NCI-H2227 (cell line): ENCODE data around the gene XG.
"Not testable (repeated sequence)": the region's sequence is repeated elsewhere in the genome, so short reads cannot be mapped to it uniquely, and the experiment has no call there.

Experiments
- DNase-seq: peaks from one replicate; lab custom pipeline; 2025; ENCODE audit not compliant: unreplicated experiment; lab: John Stamatoyannopoulos, UW

XG gene

DNA sequence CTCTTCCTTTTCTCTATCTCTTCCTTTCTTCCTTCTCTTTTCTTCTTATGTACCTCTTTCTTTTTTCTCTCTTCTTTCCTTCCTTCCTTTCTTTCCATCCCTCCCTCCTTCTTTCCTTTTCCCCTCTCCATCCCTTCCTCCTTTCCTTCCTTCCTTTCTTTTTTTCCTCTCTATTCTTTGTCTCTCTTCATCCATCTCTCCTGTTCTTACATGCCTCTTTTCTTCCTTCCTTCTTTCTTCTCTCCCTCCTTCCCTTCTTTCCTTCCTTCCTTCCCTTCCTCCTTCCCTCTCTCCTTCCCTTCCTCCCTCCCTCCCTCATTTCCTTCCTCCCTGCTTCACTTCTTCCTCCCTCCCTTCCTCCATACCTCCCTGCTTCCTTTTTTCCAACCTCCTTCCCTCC, 19.2 kb upstream of the XG start:
- DNase-seq, result no peak

DNA sequence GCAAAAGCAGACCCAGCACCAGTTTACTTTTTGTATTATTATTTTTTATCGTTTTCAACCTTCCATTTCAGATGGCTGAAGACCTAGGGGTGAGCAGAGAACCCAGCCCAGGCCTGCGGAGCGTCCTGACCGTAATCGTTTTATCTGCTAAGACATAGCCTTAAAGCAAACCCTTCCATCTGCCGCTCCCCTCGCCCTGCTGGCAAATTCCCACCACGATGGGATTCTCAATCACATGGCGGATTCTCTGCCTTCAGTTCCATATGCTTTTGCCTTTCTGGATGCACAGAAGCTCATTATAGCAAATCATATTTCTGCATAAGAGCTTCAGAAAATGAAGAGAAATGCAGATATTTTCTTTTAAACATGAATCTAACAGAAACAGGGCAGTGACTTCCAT, 18.6 kb upstream of the XG start:
- no peak for DNase-seq

DNA sequence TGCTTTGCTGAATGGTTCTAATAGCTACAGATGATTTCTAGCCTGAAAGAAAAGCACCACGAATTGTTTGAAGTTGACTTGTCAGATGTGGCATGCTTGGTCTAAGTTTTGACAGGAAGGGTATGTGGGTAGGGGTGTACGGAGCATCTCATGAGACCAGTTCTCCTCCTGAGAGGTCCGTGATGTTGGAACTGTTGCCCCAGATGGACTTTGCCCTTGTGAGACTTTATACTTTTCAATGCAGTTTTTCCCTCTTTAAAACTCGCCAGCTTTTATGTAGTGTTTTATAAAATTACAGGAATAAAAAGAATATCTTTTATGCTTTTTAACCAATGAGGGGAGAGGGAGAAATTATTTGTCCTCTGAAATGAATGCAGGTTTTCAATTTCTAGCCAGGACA, 16.6 kb upstream of the XG start:
- no peak for DNase-seq

DNA sequence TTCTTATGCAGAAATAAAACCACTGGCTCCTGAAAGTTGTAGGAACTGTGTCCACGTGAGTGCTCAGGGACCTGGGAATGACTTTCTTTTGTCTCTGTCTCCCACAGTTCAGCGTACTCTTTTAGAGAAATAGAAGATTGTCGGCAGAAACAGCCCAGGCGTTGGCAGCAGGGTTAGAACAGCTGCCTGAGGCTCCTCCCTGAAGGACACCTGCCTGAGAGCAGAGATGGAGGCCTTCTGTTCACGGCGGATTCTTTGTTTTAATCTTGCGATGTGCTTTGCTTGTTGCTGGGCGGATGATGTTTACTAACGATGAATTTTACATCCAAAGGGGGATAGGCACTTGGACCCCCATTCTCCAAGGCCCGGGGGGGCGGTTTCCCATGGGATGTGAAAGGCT, 11.2 kb upstream of the XG start:
- DNase-seq, result no peak

DNA sequence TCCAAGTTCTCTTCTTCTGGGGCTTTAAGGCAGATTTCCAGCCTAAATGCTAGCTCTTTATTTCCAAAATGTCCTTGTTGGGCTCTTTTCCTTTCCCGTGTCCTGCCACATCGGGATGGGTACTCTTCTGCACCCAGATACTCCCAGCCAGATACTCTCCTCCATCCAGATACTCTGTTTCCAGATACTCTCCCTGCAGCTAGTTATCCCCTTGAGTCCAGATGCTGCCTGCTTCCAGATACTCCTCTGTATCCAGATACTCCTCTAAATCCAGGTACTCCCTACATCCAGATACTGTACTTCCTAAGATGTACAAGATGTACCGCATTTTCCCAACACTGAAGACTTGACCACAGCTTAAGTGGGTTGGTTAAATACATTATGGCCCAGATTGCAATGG, 10.5 kb upstream of the XG start:
- no peak for DNase-seq

DNA sequence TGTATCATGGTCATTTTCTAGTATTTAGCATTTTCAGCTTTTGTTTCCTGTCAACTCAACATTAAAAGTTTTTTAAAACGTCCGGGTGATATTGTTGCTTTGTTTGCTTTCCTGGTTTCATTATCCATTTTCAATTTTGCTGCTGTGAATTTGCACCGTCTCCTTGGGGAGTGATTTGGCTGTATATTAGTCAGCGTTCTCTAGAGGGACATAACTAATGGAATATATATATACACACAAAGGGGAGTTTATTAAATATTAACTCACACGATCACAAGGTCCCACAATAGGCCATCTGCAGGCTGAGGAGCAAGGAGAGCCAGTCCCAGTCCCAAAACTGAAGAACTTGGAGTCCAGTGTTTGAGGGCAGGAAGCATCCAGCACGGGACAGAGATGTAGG, 5.6 kb upstream of the XG start:
- not testable (repeated sequence) for DNase-seq

DNA sequence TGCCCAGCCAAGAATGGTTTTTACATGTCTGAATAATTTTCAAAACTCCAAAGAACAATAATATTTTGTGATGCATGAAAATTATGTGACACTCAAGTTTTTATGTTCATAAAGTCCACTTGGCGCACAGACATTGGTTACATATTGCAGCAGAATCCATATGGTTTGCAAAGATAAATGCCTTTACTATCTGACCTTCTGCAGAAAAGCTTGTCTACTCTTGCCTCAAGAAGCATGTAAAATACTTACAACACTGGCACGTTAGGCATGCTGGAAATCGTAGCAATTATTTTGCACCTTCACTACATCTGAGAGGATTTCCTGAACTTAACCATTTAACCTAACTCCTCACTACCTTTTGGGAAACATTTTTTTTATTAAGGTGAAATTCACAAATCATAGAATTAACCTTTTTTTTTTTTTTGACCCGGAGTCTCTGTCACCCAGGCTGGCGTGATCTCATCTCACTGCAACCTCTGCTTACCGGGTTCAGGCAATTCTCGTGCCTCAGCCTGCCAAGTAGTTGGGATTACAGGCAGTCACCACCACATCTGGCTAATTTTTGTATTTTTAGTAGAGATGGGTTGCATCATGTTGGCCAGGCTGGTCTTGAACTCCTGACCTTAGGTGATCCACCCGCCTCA, 3.5 kb upstream of the XG start:
- no peak for DNase-seq

DNA sequence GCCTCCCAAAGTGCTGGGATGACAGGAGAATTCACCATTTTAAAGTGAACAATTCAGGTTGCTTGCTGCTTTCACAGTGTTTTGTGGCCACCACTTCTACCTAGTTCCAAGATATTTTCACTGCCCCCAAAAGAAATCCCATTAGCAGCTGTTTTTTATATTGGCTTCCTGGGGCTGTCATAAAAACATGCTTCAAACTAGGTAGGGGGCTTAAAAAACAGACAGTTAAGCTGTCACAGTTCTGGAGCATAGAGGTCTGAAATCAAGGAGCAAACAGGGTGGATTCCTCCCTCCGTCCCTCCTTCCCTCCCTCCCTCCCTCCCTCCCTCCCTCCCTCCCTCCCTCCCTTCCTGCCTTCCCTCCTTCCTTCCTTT, 3.0 kb upstream of the XG start:
- no peak for DNase-seq

DNA sequence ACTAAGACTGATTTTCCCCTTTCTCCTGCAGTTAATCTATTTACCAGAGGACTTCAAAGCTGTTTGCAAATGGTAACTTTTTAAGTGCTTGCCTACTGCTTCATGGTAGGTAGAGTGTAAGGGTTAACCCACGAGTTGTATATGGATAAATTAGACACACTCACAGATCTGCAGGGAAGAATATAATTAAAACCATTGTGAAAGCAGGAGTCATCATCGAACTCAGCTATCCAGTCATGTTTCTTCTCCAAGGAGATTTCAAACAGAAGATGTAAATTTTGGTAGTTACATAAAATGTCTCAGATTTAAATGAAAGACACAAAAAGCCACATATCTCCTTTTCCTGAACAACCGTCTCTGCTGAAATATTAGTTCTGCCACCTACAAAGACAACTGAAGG, 549 bp upstream of the XG start:
- DNase-seq, result no peak

DNA sequence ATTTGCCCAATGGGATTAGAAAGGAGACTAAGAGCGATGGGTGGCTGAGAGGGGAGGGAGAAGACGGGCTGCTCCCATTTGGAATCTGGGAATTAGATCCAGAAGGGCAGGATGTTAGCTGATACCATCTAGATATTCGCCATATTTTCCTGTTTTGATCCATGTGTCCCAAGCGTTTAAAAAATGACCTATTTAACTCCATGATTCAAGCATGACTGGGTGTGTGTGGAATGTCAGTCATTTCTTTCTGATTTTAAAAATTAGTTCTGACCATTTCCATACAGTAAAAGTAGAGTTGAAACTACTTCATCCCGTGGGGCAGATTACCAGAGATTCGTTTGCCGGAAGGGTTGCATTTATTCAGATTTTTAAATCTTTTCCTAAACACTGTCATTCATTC, 601 bp downstream of the XG start:
- not testable (repeated sequence) for DNase-seq

DNA sequence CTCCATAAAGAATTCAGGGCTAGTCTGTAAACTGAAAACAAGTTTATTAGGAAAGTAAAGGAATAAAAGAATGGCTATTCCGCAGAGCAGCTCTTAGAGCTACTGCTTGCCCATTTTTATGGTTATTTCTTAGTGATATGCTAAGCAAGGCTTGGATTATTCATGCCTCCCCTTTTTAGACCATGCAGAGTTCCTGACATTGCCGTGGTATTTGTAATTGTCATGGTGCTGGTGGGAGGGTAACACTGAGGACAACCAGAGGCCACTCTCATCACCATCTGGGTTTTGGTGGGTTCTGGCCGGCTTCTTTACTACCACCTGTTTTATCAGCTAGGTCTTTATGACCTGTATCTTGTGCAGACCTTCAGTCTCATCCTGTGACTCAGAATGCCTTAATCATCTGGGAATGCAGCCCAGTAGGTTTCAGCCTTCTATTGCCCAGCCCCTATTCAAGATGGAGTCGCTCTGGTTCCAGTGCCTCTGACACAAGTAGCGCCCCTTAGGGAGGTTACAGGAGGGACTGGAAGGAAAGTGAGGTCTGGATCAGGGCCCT, 3.4 kb downstream of the XG start:
- not testable (repeated sequence) for DNase-seq

DNA sequence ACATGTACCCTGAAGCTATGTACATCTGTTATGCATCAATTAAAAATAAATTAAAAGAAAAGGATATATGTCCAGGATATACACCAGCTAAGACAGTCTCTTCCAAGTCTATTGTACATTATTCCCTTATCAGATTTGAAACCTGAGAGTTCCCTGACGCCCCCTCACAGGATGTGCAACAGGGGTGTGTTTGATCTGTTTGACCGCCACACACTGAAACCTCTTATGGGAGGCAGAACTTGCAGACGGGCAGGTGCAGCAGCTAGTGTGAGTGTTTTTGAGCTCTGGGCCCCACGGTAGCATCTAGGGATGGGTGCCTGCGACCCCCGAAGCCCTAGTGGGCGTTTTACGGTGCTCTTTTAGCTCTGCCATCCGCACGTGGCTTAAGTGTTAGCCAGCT, 4.7 kb downstream of the XG start:
- DNase-seq, result no peak

DNA sequence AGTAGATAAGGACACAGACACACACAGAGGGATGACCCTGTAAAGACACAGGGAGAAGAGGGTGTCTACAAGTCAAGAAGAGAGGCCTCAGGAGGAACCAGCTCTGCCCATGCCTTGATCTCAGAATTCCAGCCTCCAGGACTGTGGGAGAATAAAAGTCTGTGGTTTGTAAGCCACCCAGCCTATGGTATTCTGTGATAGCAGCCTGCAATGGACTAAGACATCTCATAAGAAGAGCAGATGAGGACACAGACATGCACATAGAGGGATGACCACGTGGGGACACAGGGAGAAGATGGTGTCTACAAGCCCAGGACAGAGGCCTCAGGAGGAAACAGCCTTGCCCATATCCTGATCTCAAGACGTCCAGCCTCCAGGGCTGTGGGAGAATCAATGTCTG, 9.4 kb downstream of the XG start:
- no peak for DNase-seq

DNA sequence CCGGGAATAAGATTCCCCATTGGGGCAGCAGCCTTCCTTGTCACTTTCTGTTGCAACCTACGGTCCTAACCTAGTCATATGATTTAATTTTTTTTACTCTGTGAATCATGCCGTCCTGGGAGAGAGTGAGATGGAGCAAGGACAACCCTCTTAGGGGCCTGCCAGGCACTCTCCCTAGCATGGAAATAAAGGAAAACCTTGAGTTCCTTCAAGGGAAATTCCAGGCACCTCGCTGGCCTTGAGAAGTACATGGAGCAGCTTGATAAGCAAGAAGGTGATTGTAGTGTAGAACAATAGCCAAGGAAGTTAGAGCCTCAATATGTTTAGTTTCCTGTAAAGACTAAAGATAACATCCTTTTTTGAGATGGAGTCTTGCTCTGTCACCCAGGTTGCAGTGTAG, 10.8 kb downstream of the XG start:
- not testable (repeated sequence) for DNase-seq

DNA sequence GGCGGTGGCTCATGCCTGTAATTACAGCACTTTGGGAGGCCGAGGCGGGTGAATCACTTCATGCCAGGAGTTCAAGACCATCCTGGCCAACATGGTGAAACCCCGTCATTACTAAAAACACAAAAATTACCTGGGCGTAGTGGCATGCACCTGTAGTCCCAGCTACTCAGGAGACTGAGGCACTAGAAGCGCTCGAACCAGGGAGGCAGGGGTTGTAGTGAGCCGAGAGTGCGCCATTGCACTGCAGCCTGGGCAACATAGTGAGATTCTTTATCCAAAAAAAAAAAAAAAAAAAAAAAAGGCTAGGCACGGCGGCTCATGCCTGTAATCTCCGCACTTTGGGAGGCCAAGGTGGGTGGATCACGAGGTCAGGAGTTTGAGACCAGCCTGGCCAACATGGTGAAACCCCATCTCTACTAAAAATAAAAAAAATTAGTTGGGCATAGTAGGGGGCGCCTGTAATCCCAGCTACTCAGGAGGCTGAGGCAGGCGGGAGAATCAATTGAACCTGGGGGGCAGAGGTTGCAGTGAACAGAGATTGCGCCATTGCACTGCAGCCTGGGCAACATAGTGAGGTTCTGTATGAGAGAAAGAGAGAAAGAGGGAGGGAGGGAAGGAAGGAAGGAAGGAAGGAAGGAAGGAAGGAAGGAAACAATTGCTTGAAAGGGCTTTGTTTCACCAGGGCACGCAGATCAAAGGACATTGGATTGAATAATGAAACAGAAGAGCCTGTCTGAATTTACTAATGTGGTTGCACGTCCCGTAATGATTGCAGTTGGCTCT, 13.1 kb downstream of the XG start:
- not testable (repeated sequence) for DNase-seq

DNA sequence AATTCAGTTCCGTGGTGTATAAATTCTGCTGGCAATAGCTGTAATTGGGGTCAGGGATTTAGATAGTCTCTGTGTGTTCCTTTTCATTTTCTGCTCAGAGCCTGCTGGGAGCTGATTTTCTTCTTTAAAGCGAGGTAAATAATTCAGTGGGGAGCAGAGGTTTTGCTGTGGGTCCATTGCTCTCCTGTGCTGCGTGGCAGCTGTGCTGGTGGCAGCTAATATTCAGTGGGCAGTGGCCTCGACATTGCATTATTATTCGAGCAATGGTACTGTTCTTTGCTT, 13.7 kb downstream of the XG start:
- no peak for DNase-seq

DNA sequence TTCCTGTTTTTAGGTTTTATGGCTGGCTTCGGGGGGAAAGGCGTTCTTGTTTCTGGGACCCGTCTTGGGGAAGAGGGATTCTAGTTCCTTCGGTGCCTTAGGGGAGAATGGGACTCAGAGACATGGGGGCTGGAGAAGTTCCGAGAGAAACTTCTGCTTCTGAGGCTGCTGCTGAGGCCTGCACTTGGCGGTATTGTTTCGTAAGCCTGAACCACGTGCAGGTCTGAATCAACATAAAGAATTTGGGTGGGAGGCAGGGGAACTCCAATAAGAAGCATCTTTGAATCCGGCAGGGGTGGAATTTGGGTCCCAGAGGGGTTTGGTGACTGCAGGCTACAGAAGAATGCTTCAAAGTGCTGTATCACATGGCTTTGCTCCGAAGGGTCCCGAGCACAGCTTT, 15.1 kb downstream of the XG start:
- DNase-seq, result no peak

DNA sequence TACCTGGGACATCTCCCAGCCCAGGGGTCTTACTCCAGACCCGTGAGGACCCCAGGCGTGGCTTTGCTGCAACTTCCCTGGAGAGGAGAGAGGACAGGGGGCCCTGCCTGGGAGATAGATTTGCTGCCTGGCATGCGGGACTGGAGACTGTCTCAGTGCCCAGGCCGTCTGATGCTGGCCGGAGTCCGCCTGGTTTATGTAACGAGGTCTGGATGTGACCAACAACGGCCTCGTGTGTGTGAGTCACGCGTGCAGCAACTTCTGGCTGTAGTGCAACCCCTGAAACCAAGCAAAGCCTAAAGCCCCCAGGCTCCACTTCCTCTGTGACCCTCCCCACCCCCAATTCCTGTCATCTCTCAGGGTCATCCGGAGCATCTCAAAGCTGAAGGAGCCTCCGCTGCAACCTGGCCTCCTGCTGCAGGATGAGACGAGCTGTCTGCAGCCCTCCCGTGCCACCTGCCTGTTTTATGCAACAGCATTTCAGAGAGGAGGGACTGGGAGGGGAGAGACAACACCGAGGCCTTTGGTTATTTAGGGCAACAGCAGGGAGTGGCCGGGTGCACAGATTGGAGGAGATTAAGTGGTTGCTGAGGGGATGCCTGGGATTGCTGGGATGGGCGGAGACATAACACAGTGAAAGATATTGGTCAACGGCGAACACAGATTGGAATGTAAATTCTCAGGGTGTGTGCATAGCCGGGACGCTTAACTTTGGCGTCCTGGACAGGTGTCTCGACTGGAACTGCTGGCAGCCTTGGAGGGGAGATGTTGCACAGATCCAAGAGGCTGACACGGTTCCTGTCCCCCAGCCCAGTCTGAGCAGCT, 16.0 kb downstream of the XG start:
- no peak for DNase-seq

DNA sequence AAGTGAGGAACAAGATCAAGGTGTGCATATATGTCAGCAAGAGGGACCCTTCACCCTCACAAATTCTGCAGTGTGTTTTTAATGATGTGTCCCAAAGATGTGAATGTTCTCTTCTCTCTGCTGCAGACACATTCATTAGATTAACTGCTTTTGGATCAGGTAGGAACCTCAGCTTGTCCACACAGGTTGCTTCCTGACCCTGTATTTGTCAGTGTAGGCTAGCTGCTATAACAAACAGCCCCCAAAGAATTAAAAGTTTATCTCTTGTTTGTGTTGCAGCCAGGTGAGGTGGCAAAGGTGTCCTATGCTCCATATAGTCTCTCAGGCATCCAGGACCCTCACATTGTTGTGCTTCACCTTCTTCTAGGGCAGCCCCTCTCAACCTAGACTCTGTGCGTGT, 17.8 kb downstream of the XG start:
- DNase-seq, result no peak

DNA sequence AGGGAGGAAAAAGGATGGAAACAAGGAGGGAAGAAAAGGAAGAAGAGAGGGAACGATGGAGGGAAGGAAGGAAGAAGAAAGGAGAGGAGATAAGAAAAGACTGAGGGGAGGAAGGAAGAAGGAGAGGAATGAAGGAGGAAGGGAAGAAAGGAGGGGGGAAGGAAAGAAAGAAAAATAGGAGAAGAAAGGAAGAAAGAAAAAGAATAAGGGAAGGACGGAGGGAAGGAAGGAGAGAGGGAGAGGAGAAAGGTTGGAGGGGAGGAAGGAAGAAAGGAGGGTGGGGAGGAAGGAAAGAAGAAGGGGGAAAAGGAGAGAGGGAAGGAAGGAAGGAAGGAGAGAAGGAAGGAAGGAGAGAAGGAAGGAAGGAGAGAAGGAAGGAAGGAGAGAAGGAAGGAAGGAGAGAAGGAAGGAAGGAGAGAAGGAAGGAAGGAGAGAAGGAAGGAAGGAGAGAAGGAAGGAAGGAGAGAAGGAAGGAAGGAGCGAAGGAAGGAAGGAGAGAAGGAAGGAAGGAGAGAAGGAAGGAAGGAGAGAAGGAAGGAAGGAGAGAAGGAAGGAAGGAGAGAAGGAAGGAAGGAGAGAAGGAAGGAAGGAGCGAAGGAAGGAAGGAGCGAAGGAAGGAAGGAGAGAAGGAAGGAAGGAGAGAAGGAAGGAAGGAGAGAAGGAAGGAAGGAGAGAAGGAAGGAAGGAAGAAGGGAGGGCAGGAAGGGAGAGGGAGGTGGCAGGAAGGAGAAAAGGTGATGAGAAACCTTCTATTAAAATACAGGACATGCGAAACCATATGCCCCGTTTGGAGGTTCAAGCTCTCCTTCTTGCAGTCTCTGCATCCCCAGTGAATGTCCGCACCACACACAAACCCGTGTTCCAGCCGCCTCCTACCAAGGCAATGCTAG, 21.6 kb downstream of the XG start:
- not testable (repeated sequence) for DNase-seq

DNA sequence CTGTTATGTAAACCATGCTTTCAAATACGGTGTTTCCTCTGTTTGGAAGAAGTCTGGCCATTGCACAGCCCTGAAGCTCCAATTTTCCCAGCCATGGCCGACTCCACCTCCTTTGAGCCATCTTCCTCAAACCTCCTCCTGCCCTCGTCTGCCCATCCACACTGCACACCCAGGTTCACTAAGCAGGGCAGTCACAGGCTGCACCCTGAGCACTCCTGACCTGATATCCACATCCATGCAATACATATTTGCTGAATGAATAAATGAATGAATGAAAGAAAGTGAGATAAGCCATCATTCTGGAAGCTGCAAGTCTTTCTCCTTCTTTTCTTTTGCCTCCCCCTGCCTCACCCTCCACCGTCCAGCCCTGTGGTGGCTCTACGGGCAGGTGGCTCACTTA, 22.2 kb downstream of the XG start:
- no peak for DNase-seq
